ENCODE results near the gene TIPIN. TPM values are rescaled to one million over a fixed set of nuclear protein-coding genes. Genes with fewer than 3 reads are reported as not detected.
"Not testable (repeated sequence)": the region's sequence is repeated elsewhere in the genome, so short reads cannot be mapped to it uniquely, and the experiment has no call there.

The TIPIN gene
- total RNA-seq, 6 experiments from 2014 or later = 7.8 to 15.7 (median 14.4) TPM

- no peak overlapping the region for H3K27ac Mint-ChIP-seq
- DNase-seq = no peak
- H3K9me3 Mint-ChIP-seq = peaks cover 10% of the 10 kb centered on the region
- no peaks in the 10 kb centered on the region for H3K36me3 Mint-ChIP-seq (ENCODE audit: low read depth)
- no peaks in the 10 kb centered on the region; the same call in 1 of the 2 replicates for H3K27me3 Mint-ChIP-seq (ENCODE audit: insufficient read depth)
- TF ChIP-seq CTCF (IDR thresholded peaks at IDR 0.05) = no peak
- H3K4me3 Mint-ChIP-seq = no peak overlapping the region
- no peaks in the 10 kb centered on the region for H3K4me1 Mint-ChIP-seq (ENCODE audit: low read depth)
Measured at GRCh38 chr15:66378814-66379430, 22.4 kb upstream of the TIPIN start.

- TF ChIP-seq CTCF (IDR thresholded peaks at IDR 0.05) = no peak
- no peak for DNase-seq
- no peaks in the 10 kb centered on the region; the same call in 1 of the 2 replicates for H3K27me3 Mint-ChIP-seq (ENCODE audit: insufficient read depth)
- H3K4me1 Mint-ChIP-seq (ENCODE audit: low read depth) = peaks cover 12% of the 10 kb centered on the region
- H3K9me3 Mint-ChIP-seq = peaks cover 11% of the 10 kb centered on the region
- no peaks in the 10 kb centered on the region for H3K36me3 Mint-ChIP-seq (ENCODE audit: low read depth)
- H3K4me3 Mint-ChIP-seq = no peak overlapping the region
- H3K27ac Mint-ChIP-seq = no peak overlapping the region
Measured at GRCh38 chr15:66374179-66374578, 17.7 kb upstream of the TIPIN start.

- peaks cover 10% of the 10 kb centered on the region for H3K9me3 Mint-ChIP-seq
- peak overlapping the region; percentile 76 for H3K4me3 Mint-ChIP-seq
Measured at GRCh38 chr15:66369773-66370651, 13.5 kb upstream of the TIPIN start.

GRCh38 chr15:66364944-66365528 is 8.6 kb upstream of the TIPIN start:
- Mint-ChIP-seq H3K27me3 (ENCODE audit: insufficient read depth) (peaks cover 3% of the 10 kb centered on the region), H3K4me1 (ENCODE audit: low read depth) (peaks cover 7% of the 10 kb centered on the region), H3K4me3 (no peak overlapping the region), H3K27ac (no peak overlapping the region), H3K36me3 (ENCODE audit: low read depth) (no peaks in the 10 kb centered on the region), H3K9me3 (no peaks in the 10 kb centered on the region)
- no peak for DNase-seq
- TF ChIP-seq CTCF (IDR thresholded peaks at IDR 0.05) = no peak

More at GRCh38 chr15:66369773-66370651, 13.5 kb upstream of the TIPIN start:
- Mint-ChIP-seq H3K36me3 (ENCODE audit: low read depth) (no peaks in the 10 kb centered on the region), H3K4me1 (ENCODE audit: low read depth) (peaks cover 12% of the 10 kb centered on the region), H3K27me3 (ENCODE audit: insufficient read depth) (peaks cover 3% of the 10 kb centered on the region), H3K27ac (peak overlapping the region; percentile 72)
- TF ChIP-seq CTCF (IDR thresholded peaks at IDR 0.05) = no peak
- DNase-seq = no peak

GRCh38 chr15:66362776-66363175 is 6.3 kb upstream of the TIPIN start:
- Mint-ChIP-seq H3K27ac (no peak overlapping the region), H3K4me3 (no peak overlapping the region), H3K9me3 (no peaks in the 10 kb centered on the region), H3K4me1 (ENCODE audit: low read depth) (no peaks in the 10 kb centered on the region), H3K36me3 (ENCODE audit: low read depth) (no peaks in the 10 kb centered on the region), H3K27me3 (ENCODE audit: insufficient read depth) (peaks cover 3% of the 10 kb centered on the region)
- no peak for TF ChIP-seq CTCF (IDR thresholded peaks at IDR 0.05)
- no peak for DNase-seq

GRCh38 chr15:66361745-66362460 is 5.4 kb upstream of the TIPIN start:
- not testable (repeated sequence) for H3K36me3 Mint-ChIP-seq (ENCODE audit: low read depth); H3K9me3 Mint-ChIP-seq; H3K27ac Mint-ChIP-seq

More at GRCh38 chr15:66361745-66362460, 5.4 kb upstream of the TIPIN start:
- H3K4me1 Mint-ChIP-seq (ENCODE audit: low read depth); H3K4me3 Mint-ChIP-seq; DNase-seq; H3K27me3 Mint-ChIP-seq (ENCODE audit: insufficient read depth): not testable (repeated sequence)

All from HFFc6 (cell line).